ENCODE measurements around the gene CNGA3.

DNA sequence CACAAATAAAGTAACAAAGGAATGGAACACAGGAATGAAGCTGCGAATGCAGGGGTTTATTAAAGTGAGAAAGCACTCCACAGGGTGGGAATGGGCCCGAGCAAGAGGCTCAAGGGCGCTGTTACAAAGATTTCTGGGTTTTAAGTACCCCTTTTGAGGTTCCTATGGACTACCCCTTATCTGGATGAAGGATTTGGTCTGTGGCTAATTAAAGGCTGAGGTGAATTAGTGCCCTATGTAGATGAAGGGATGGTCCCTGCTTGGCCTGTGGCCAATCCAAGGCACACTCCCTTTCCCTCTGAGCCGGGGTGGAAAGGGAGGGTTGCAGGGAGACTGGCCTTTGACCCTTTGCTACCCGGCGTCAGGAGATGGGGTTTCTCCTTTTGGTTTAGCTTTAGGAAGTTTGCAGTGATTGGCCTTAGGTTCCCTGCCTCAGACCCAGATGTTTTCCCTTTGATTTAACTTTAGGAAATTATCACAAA is 47.5 kb upstream of the CNGA3 start:
- TF ChIP-seq, protein P1, sequence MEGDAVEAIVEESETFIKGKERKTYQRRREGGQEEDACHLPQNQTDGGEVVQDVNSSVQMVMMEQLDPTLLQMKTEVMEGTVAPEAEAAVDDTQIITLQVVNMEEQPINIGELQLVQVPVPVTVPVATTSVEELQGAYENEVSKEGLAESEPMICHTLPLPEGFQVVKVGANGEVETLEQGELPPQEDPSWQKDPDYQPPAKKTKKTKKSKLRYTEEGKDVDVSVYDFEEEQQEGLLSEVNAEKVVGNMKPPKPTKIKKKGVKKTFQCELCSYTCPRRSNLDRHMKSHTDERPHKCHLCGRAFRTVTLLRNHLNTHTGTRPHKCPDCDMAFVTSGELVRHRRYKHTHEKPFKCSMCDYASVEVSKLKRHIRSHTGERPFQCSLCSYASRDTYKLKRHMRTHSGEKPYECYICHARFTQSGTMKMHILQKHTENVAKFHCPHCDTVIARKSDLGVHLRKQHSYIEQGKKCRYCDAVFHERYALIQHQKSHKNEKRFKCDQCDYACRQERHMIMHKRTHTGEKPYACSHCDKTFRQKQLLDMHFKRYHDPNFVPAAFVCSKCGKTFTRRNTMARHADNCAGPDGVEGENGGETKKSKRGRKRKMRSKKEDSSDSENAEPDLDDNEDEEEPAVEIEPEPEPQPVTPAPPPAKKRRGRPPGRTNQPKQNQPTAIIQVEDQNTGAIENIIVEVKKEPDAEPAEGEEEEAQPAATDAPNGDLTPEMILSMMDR (IDR thresholded peaks at IDR 0.05; ENCODE audit: extremely low read depth in 1 of 2, insufficient read depth in 1 of 2, low read depth in 1 of 2, low read length in 2 of 2): no peak
- TF ChIP-seq POLR2AphosphoS5 (IDR thresholded peaks at IDR 0.05; ENCODE audit: insufficient read depth, low read depth, low read length) (no peak), POLR2A (IDR thresholded peaks at IDR 0.05; ENCODE audit: low read depth, low read length) (no peak), MYC (IDR thresholded peaks at IDR 0.05; ENCODE audit: low read depth, low read length) (no peak), GATA2 (IDR thresholded peaks at IDR 0.05; ENCODE audit: insufficient read depth, insufficient read length, low read depth, low read length) (no peak)
- TF ChIP-seq, protein P2, sequence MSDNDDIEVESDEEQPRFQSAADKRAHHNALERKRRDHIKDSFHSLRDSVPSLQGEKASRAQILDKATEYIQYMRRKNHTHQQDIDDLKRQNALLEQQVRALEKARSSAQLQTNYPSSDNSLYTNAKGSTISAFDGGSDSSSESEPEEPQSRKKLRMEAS (IDR thresholded peaks at IDR 0.05; ENCODE audit: insufficient read depth, insufficient read length): no peak
